PC-3 (cell line): ENCODE data around the gene ESR1. TPM values are rescaled to one million over a fixed set of nuclear protein-coding genes. Genes with fewer than 3 reads are reported as not detected.
"Not testable (repeated sequence)": the region's sequence is repeated elsewhere in the genome, so short reads cannot be mapped to it uniquely, and the experiment has no call there.

Source experiments
- ATAC-seq: fragments of 200-7000 bp; cut with Tn5 transposase; 2 replicates; pipeline ENCODE4 v1.9.1; 2020; ENCODE audit warnings: mild to moderate bottlenecking, moderate library complexity
- BruUV-seq: library from RNA; stranded (reverse); fragments of 400-500 nt; replicated peaks from 2 replicates; lab custom pipeline; 2021; lab: Mats Ljungman, UMichigan
- CTCF ChIA-PET: fragments of 300-600 bp; sonication (Branson Sonifier 250); formaldehyde crosslinking; loops from one replicate; lab custom pipeline; 2022; ENCODE audit warnings: antibody characterized with exemption; lab: Charles Lee
- POLR2A ChIA-PET: fragments of 300-600 bp; sonication (Branson Sonifier 250); formaldehyde crosslinking; loops from one replicate; lab custom pipeline; 2022; ENCODE audit warnings: antibody characterized with exemption; ENCODE audit not compliant: unreplicated experiment; lab: Charles Lee
- DNase-seq: peaks from one replicate; pipeline ENCODE4 v3.0.0-alpha.2; 2015
- H2AFZ ChIP-seq: fragments of 300-600 bp; sonication (generic); 2 replicates; pipeline ENCODE4 v1.6.0; 2016; ENCODE audit warnings: antibody characterized with exemption, low read length
- H3F3A ChIP-seq: fragments of 300-600 bp; sonication (generic); one replicate; pipeline ENCODE4 v1.6.0; 2017; ENCODE audit warnings: antibody characterized with exemption, low read length, control low read depth, mild to moderate bottlenecking; ENCODE audit not compliant: unreplicated experiment
- H3K27ac ChIP-seq: fragments of 300-600 bp; sonication (generic); 2 replicates; pipeline ENCODE4 v1.5.1; 2016; ENCODE audit warnings: mild to moderate bottlenecking, low read length
- H3K27me3 ChIP-seq: fragments of 300-600 bp; sonication (generic); 2 replicates; pipeline ENCODE4 v1.6.1; 2016; ENCODE audit warnings: low read length, mixed read lengths
- H3K36me3 ChIP-seq: fragments of 300-600 bp; sonication (generic); 2 replicates; pipeline ENCODE4 v1.6.1; 2016; ENCODE audit warnings: low read depth, mixed run types, low read length, mixed read lengths
- H3K4me1 ChIP-seq: fragments of 300-600 bp; sonication (generic); 2 replicates; pipeline ENCODE4 v1.5.1; 2016; ENCODE audit warnings: low read length; ENCODE audit not compliant: insufficient read depth
- H3K4me2 ChIP-seq: fragments of 300-600 bp; sonication (generic); 2 replicates; pipeline ENCODE4 v1.6.0; 2016; ENCODE audit warnings: low read length
- H3K4me3 ChIP-seq: fragments of 300-600 bp; sonication (generic); 2 replicates; pipeline ENCODE4 v1.5.1; 2016; ENCODE audit warnings: mild to moderate bottlenecking, low read length, mixed read lengths
- H3K79me2 ChIP-seq: fragments of 300-600 bp; sonication (generic); 2 replicates; pipeline ENCODE4 v1.6.1; 2017; ENCODE audit warnings: low read length, mixed read lengths
- H3K9ac ChIP-seq: fragments of 300-600 bp; sonication (generic); 2 replicates; pipeline ENCODE4 v1.6.0; 2016; ENCODE audit warnings: mild to moderate bottlenecking, low read length
- H3K9me2 ChIP-seq: fragments of 300-600 bp; sonication (generic); replicated peaks from 2 replicates; pipeline ENCODE4 v1.6.1; 2016; ENCODE audit warnings: mixed run types, low read length, mixed read lengths
- H3K9me3 ChIP-seq: fragments of 300-600 bp; sonication (generic); 2 replicates; pipeline ENCODE4 v1.6.1; 2016; ENCODE audit warnings: low read length, mixed read lengths
- H4K20me1 ChIP-seq: fragments of 300-600 bp; sonication (generic); 2 replicates; pipeline ENCODE4 v1.6.1; 2016; ENCODE audit warnings: low read length, mixed read lengths
- CTCF ChIP-seq: fragments of 300-600 bp; sonication (generic); conservative IDR thresholded peaks from 2 replicates; pipeline ENCODE4 v1.5.1; 2017; ENCODE audit warnings: antibody characterized with exemption, low read depth, mild to moderate bottlenecking, low read length
- EZH2 ChIP-seq: fragments of 300-600 bp; sonication (generic); IDR thresholded peaks from one replicate; pipeline ENCODE4 v1.6.1; 2017; ENCODE audit warnings: antibody characterized with exemption, mild to moderate bottlenecking, low read length; ENCODE audit not compliant: unreplicated experiment
- EZH2phosphoT487 ChIP-seq: fragments of 300-600 bp; sonication (generic); IDR thresholded peaks from 2 replicates; pipeline ENCODE4 v1.6.1; 2018; ENCODE audit warnings: mild to moderate bottlenecking, antibody characterized with exemption, low read length, borderline replicate concordance
- intact Hi-C: fragments of 100-400 bp; cut with micrococcal nuclease; formaldehyde crosslinking; loops from 2 replicates; pipeline ENCODE4 v1.9.0; 2023
- total RNA-seq: library from RNA; depleted of rRNA; stranded (reverse); fragments of >200 nt; gene quantifications from 2 replicates; pipeline ENCODE4 v1.2.3, GENCODE V29; 2014

ESR1 gene
- total RNA-seq, 1 experiment from 2014 or later: 5.9 TPM

- ChIA-PET POLR2A (no interaction called here), CTCF (no interaction called here)
- Histone ChIP-seq H3K9ac (no peak overlapping the region), H3K36me3 (no peaks in the 10 kb centered on the region), H3K27ac (no peak overlapping the region), H3K9me3 (no peaks in the 10 kb centered on the region), H2AFZ (no peak overlapping the region), H3K79me2 (no peaks in the 10 kb centered on the region), H3K4me3 (no peak overlapping the region), H3F3A (no peaks in the 10 kb centered on the region), H3K4me2 (no peak overlapping the region), H3K9me2 (no peaks in the 10 kb centered on the region), H3K27me3 (no peaks in the 10 kb centered on the region), H3K4me1 (no peaks in the 10 kb centered on the region), H4K20me1 (no peaks in the 10 kb centered on the region)
- intact Hi-C loops: no loop called here
- DNase-seq (no peak), ATAC-seq (no peak)
- BruUV-seq: no TSS peak
- TF ChIP-seq CTCF (no peak), EZH2 (no peak), EZH2phosphoT487 (no peak)
Measured at GRCh38 chr6:151850479-151851003, 43.1 kb downstream of the ESR1 start.

GRCh38 chr6:151858294-151858693 lies 50.8 kb downstream of the ESR1 start:
- Histone ChIP-seq H3K9me2 (no peaks in the 10 kb centered on the region), H3K4me3 (no peak overlapping the region), H3K4me1 (no peaks in the 10 kb centered on the region), H3K9ac (no peak overlapping the region), H4K20me1 (no peaks in the 10 kb centered on the region), H3K27me3 (no peaks in the 10 kb centered on the region), H2AFZ (no peak overlapping the region), H3K9me3 (no peaks in the 10 kb centered on the region), H3K4me2 (no peak overlapping the region), H3K36me3 (no peaks in the 10 kb centered on the region), H3K27ac (no peak overlapping the region), H3K79me2 (no peaks in the 10 kb centered on the region), H3F3A (no peaks in the 10 kb centered on the region)
- ChIA-PET CTCF (no interaction called here), POLR2A (no interaction called here)
- no peak for TF ChIP-seq CTCF
- no peak for TF ChIP-seq EZH2phosphoT487
- no peak for TF ChIP-seq EZH2
- no peak for DNase-seq
- no peak for ATAC-seq
- intact Hi-C loops: no loop called here
- no TSS peak for BruUV-seq

GRCh38 chr6:151862461-151862860 lies 55.0 kb downstream of the ESR1 start:
- H2AFZ ChIP-seq: no peak overlapping the region
- no peaks in the 10 kb centered on the region for H3K9me3 ChIP-seq
- ATAC-seq (no peak), DNase-seq (no peak)
- no peak for TF ChIP-seq EZH2
- no peak for TF ChIP-seq CTCF
- TF ChIP-seq EZH2phosphoT487: no peak
- H3K4me3 ChIP-seq: no peak overlapping the region
- CTCF ChIA-PET: no interaction called here
- POLR2A ChIA-PET: no interaction called here
- no peaks in the 10 kb centered on the region for H3F3A ChIP-seq
- H3K9ac ChIP-seq: no peak overlapping the region
- no peaks in the 10 kb centered on the region for H4K20me1 ChIP-seq
- no peaks in the 10 kb centered on the region for H3K36me3 ChIP-seq
- no peaks in the 10 kb centered on the region for H3K9me2 ChIP-seq
- no peaks in the 10 kb centered on the region for H3K4me1 ChIP-seq
- H3K79me2 ChIP-seq: no peaks in the 10 kb centered on the region
- intact Hi-C loops: no loop called here
- no peak overlapping the region for H3K27ac ChIP-seq
- BruUV-seq: no TSS peak
- no peak overlapping the region for H3K4me2 ChIP-seq
- H3K27me3 ChIP-seq: no peaks in the 10 kb centered on the region

- H3K27ac ChIP-seq, H3K36me3 ChIP-seq, BruUV-seq, H4K20me1 ChIP-seq, DNase-seq, H3K9me2 ChIP-seq, CTCF ChIA-PET, H2AFZ ChIP-seq, H3K27me3 ChIP-seq, H3K4me3 ChIP-seq, H3K4me2 ChIP-seq, H3F3A ChIP-seq, H3K9me3 ChIP-seq, intact Hi-C loops, H3K4me1 ChIP-seq, ATAC-seq, H3K9ac ChIP-seq, H3K79me2 ChIP-seq, POLR2A ChIA-PET: not testable (repeated sequence)
Measured at GRCh38 chr6:151867361-151867869, 59.9 kb downstream of the ESR1 start.
